ENCODE results near the gene MYO15B. TPM values are rescaled to one million over a fixed set of nuclear protein-coding genes. Genes with fewer than 3 reads are reported as not detected.

MYO15B gene
- total RNA-seq, 1 donor, result 75.9 TPM

- Histone ChIP-seq H3K4me1 (ENCODE audit: insufficient read depth, low read length) (peaks cover 22% of the 10 kb centered on the region), H3K9me3 (ENCODE audit: low read depth, low read length) (no peaks in the 10 kb centered on the region), H3K4me3 (ENCODE audit: low read length) (no peak overlapping the region), H3K27me3 (ENCODE audit: insufficient read depth, low read length) (no peaks in the 10 kb centered on the region)
These were observed 65.4 kb downstream of the MYO15B start for GRCh38 chr17:75652934-75653549.

- Histone ChIP-seq H3K4me3 (ENCODE audit: low read length) (no peak overlapping the region), H3K4me1 (ENCODE audit: insufficient read depth, low read length) (peaks cover 22% of the 10 kb centered on the region), H3K27me3 (ENCODE audit: insufficient read depth, low read length) (no peaks in the 10 kb centered on the region), H3K9me3 (ENCODE audit: low read depth, low read length) (no peaks in the 10 kb centered on the region)
These were observed 66.6 kb downstream of the MYO15B start for GRCh38 chr17:75654176-75654575.

GRCh38 chr17:75658237-75658636, 70.6 kb downstream of the MYO15B start:
- H3K4me3 ChIP-seq (ENCODE audit: low read length), result no peak overlapping the region
- no peaks in the 10 kb centered on the region for H3K27me3 ChIP-seq (ENCODE audit: insufficient read depth, low read length)
- no peaks in the 10 kb centered on the region for H3K9me3 ChIP-seq (ENCODE audit: low read depth, low read length)
- H3K4me1 ChIP-seq (ENCODE audit: insufficient read depth, low read length), result peaks cover 15% of the 10 kb centered on the region

GRCh38 chr17:75661531-75661930, 73.9 kb downstream of the MYO15B start:
- Histone ChIP-seq H3K4me1 (ENCODE audit: insufficient read depth, low read length) (peaks cover 19% of the 10 kb centered on the region), H3K27me3 (ENCODE audit: insufficient read depth, low read length) (no peaks in the 10 kb centered on the region), H3K9me3 (ENCODE audit: low read depth, low read length) (no peaks in the 10 kb centered on the region), H3K4me3 (ENCODE audit: low read length) (no peak overlapping the region)

GRCh38 chr17:75662511-75662910, 74.9 kb downstream of the MYO15B start:
- H3K4me1 ChIP-seq (ENCODE audit: insufficient read depth, low read length), result peaks cover 22% of the 10 kb centered on the region
- no peak overlapping the region for H3K4me3 ChIP-seq (ENCODE audit: low read length)
- H3K27me3 ChIP-seq (ENCODE audit: insufficient read depth, low read length), result no peaks in the 10 kb centered on the region
- no peaks in the 10 kb centered on the region for H3K9me3 ChIP-seq (ENCODE audit: low read depth, low read length)

- Histone ChIP-seq H3K9me3 (ENCODE audit: low read depth, low read length) (no peaks in the 10 kb centered on the region), H3K4me1 (ENCODE audit: insufficient read depth, low read length) (peaks cover 33% of the 10 kb centered on the region), H3K4me3 (ENCODE audit: low read length) (no peak overlapping the region), H3K27me3 (ENCODE audit: insufficient read depth, low read length) (no peaks in the 10 kb centered on the region)
These were observed 76.5 kb downstream of the MYO15B start for GRCh38 chr17:75664099-75664549.

- H3K9me3 ChIP-seq (ENCODE audit: low read depth, low read length), result no peaks in the 10 kb centered on the region
- H3K27me3 ChIP-seq (ENCODE audit: insufficient read depth, low read length), result no peaks in the 10 kb centered on the region
- H3K4me3 ChIP-seq (ENCODE audit: low read length), result no peak overlapping the region
- H3K4me1 ChIP-seq (ENCODE audit: insufficient read depth, low read length), result peaks cover 33% of the 10 kb centered on the region
These were observed 78.4 kb downstream of the MYO15B start for GRCh38 chr17:75665981-75666380.

- Histone ChIP-seq H3K4me3 (ENCODE audit: low read length) (peak within 1 kb of the TSS; percentile 90), H3K27me3 (ENCODE audit: insufficient read depth, low read length) (no peaks in the 10 kb centered on the region), H3K9me3 (ENCODE audit: low read depth, low read length) (no peaks in the 10 kb centered on the region), H3K4me1 (ENCODE audit: insufficient read depth, low read length) (peaks cover 33% of the 10 kb centered on the region)
These were observed 79.6 kb downstream of the MYO15B start, which contains the start of the genes RECQL5 and SAP30BP for GRCh38 chr17:75666959-75667790. TSS of gene RECQL5 (minus strand) at chr17:75667154. CDS start at chr17:75666557, 597 bp downstream. TSS of gene SAP30BP (plus strand) at chr17:75667338. CDS start at chr17:75667373, 35 bp downstream.

- peaks cover 33% of the 10 kb centered on the region for H3K4me1 ChIP-seq (ENCODE audit: insufficient read depth, low read length)
These were observed 80.2 kb downstream of the MYO15B start for GRCh38 chr17:75667825-75668224.

GRCh38 chr17:75668489-75668888, 80.9 kb downstream of the MYO15B start:
- Histone ChIP-seq H3K4me3 (ENCODE audit: low read length) (no peak overlapping the region), H3K4me1 (ENCODE audit: insufficient read depth, low read length) (peaks cover 31% of the 10 kb centered on the region)

More at GRCh38 chr17:75667825-75668224, 80.2 kb downstream of the MYO15B start:
- Histone ChIP-seq H3K27me3 (ENCODE audit: insufficient read depth, low read length) (no peaks in the 10 kb centered on the region), H3K4me3 (ENCODE audit: low read length) (peak overlapping the region; percentile 90), H3K9me3 (ENCODE audit: low read depth, low read length) (no peaks in the 10 kb centered on the region)

GRCh38 chr17:75670868-75671267, 83.3 kb downstream of the MYO15B start:
- Histone ChIP-seq H3K4me3 (ENCODE audit: low read length) (no peak overlapping the region), H3K27me3 (ENCODE audit: insufficient read depth, low read length) (no peaks in the 10 kb centered on the region), H3K9me3 (ENCODE audit: low read depth, low read length) (no peaks in the 10 kb centered on the region), H3K4me1 (ENCODE audit: insufficient read depth, low read length) (peaks cover 25% of the 10 kb centered on the region)

More at GRCh38 chr17:75668489-75668888, 80.9 kb downstream of the MYO15B start:
- Histone ChIP-seq H3K9me3 (ENCODE audit: low read depth, low read length) (no peaks in the 10 kb centered on the region), H3K27me3 (ENCODE audit: insufficient read depth, low read length) (no peaks in the 10 kb centered on the region)

- H3K4me1 ChIP-seq (ENCODE audit: insufficient read depth, low read length), result peaks cover 15% of the 10 kb centered on the region
- no peaks in the 10 kb centered on the region for H3K9me3 ChIP-seq (ENCODE audit: low read depth, low read length)
- H3K4me3 ChIP-seq (ENCODE audit: low read length), result no peak overlapping the region
- H3K27me3 ChIP-seq (ENCODE audit: insufficient read depth, low read length), result no peaks in the 10 kb centered on the region
These were observed 84.4 kb downstream of the MYO15B start for GRCh38 chr17:75672011-75672410.

GRCh38 chr17:75673487-75673886, 85.9 kb downstream of the MYO15B start:
- Histone ChIP-seq H3K27me3 (ENCODE audit: insufficient read depth, low read length) (no peaks in the 10 kb centered on the region), H3K9me3 (ENCODE audit: low read depth, low read length) (no peaks in the 10 kb centered on the region), H3K4me1 (ENCODE audit: insufficient read depth, low read length) (peaks cover 5% of the 10 kb centered on the region), H3K4me3 (ENCODE audit: low read length) (no peak overlapping the region)
